GM23338 (cell line): ENCODE results near the gene RAD21L1. TPM values are rescaled to one million over a fixed set of nuclear protein-coding genes. Genes with fewer than 3 reads are reported as not detected.

Experiments used
- ATAC-seq: fragments of 200-7000 bp; cut with Tn5 transposase; 3 replicates; pipeline ENCODE4 v1.9.1; 2020
- DNase-seq: peaks from one replicate; pipeline ENCODE4 v3.0.0-alpha.2; 2015; ENCODE audit warnings: low spot score
- H2AFZ ChIP-seq: fragments of 200-600 bp; sonication (generic); 2 replicates; pipeline ENCODE4 v1.8.0; 2016; ENCODE audit warnings: antibody characterized with exemption, mild to moderate bottlenecking, moderate library complexity
- H3F3A ChIP-seq: fragments of 200-600 bp; sonication (generic); replicated peaks from 2 replicates; pipeline ENCODE4 v1.8.0; 2017; ENCODE audit warnings: antibody characterized with exemption, mixed run types, low read depth
- H3K27ac ChIP-seq: fragments of 200-600 bp; sonication (generic); 2 replicates; pipeline ENCODE4 v1.6.1; 2016; ENCODE audit warnings: low read depth
- H3K27me3 ChIP-seq: fragments of 200-600 bp; sonication (generic); 2 replicates; pipeline ENCODE4 v1.8.0; 2016; ENCODE audit warnings: mild to moderate bottlenecking, mixed run types, moderate library complexity; ENCODE audit not compliant: insufficient read depth
- H3K36me3 ChIP-seq: fragments of 200-600 bp; sonication (generic); 2 replicates; pipeline ENCODE4 v1.8.0; 2016; ENCODE audit warnings: mild to moderate bottlenecking; ENCODE audit not compliant: insufficient read depth
- H3K4me1 ChIP-seq: fragments of 200-600 bp; sonication (generic); 2 replicates; pipeline ENCODE4 v1.8.0; 2016; ENCODE audit warnings: mild to moderate bottlenecking, moderate library complexity; ENCODE audit not compliant: insufficient read depth
- H3K4me2 ChIP-seq: fragments of 200-600 bp; sonication (generic); 2 replicates; pipeline ENCODE4 v1.7.1; 2017; ENCODE audit warnings: mixed run types
- H3K4me3 ChIP-seq: fragments of 200-600 bp; sonication (generic); 2 replicates; pipeline ENCODE4 v1.6.1; 2016; ENCODE audit warnings: mixed run types
- H3K79me2 ChIP-seq: fragments of 200-600 bp; sonication (generic); replicated peaks from 2 replicates; pipeline ENCODE4 v1.8.0; 2017; ENCODE audit warnings: mild to moderate bottlenecking; ENCODE audit not compliant: insufficient read depth
- H3K9me2 ChIP-seq: fragments of 200-600 bp; sonication (generic); 2 replicates; pipeline ENCODE4 v1.8.0; 2017; ENCODE audit not compliant: insufficient read depth
- H4K20me1 ChIP-seq: fragments of 200-600 bp; sonication (generic); replicated peaks from 2 replicates; pipeline ENCODE4 v1.8.0; 2017; ENCODE audit warnings: mild to moderate bottlenecking; ENCODE audit not compliant: insufficient read depth
- H3K27ac Mint-ChIP-seq: 2 replicates; pipeline ENCODE4 v1.8.0; 2020; ENCODE audit warnings: inconsistent platforms, mild to moderate bottlenecking, moderate library complexity, mixed read lengths
- H3K27me3 Mint-ChIP-seq: 3 replicates; pipeline ENCODE4 v1.8.0; 2022; ENCODE audit warnings: low read depth, mild to moderate bottlenecking, moderate library complexity, mixed read lengths, inconsistent platforms; ENCODE audit not compliant: insufficient read depth, poor library complexity
- H3K36me3 Mint-ChIP-seq: 3 replicates; pipeline ENCODE4 v1.8.0; 2021; ENCODE audit warnings: low read depth, mild to moderate bottlenecking, inconsistent platforms, moderate library complexity, mixed read lengths
- H3K4me1 Mint-ChIP-seq: 3 replicates; pipeline ENCODE4 v1.8.0; 2020; ENCODE audit warnings: mild to moderate bottlenecking, inconsistent platforms, mixed read lengths
- H3K4me3 Mint-ChIP-seq: 3 replicates; pipeline ENCODE4 v1.8.0; 2021; ENCODE audit warnings: moderate library complexity, mild to moderate bottlenecking, inconsistent platforms, mixed read lengths
- H3K9me3 Mint-ChIP-seq: 3 replicates; pipeline ENCODE4 v1.8.0; 2020; ENCODE audit warnings: moderate library complexity, mild to moderate bottlenecking, inconsistent platforms, mixed read lengths
- CREB1 ChIP-seq: fragments of 250-450 bp; sonication (Bioruptor Pico); IDR thresholded peaks from 2 replicates; pipeline ENCODE4 v1.5.0; 2020; ENCODE audit warnings: low read depth, mild to moderate bottlenecking, moderate library complexity
- CTCF ChIP-seq, 2 experiments: fragments of 200-600 bp in 1 of 2; sonication (generic) in 1 of 2; conservative IDR thresholded peaks; 2 replicates each; pipeline versions ENCODE4 v1.5.1 to v1.6.1; 2016 to 2017; ENCODE audit warnings: antibody characterized with exemption in 2 of 2, low read depth in 2 of 2, mild to moderate bottlenecking in 2 of 2, moderate library complexity in 1 of 2
- ETS1 ChIP-seq: IDR thresholded peaks from 2 replicates; pipeline ENCODE4 v1.6.1; 2016; ENCODE audit warnings: antibody characterized with exemption
- EZH2 ChIP-seq: fragments of 200-600 bp; sonication (generic); IDR thresholded peaks from one replicate; pipeline ENCODE4 v1.8.0; 2017; ENCODE audit warnings: antibody characterized with exemption, mild to moderate bottlenecking, low read depth; ENCODE audit not compliant: unreplicated experiment
- JUNB ChIP-seq: IDR thresholded peaks from one replicate; pipeline ENCODE4 v1.6.1; 2016; ENCODE audit warnings: antibody characterized with exemption; ENCODE audit not compliant: unreplicated experiment
- NANOG ChIP-seq: IDR thresholded peaks from 2 replicates; pipeline ENCODE4 v1.6.1; 2016; ENCODE audit warnings: antibody characterized with exemption, borderline replicate concordance
- POLR2AphosphoS5 ChIP-seq: IDR thresholded peaks from 2 replicates; pipeline ENCODE4 v1.6.1; 2016; ENCODE audit warnings: antibody characterized with exemption, low read depth
- REST ChIP-seq: IDR thresholded peaks from one replicate; pipeline ENCODE4 v1.6.1; 2018; ENCODE audit warnings: antibody characterized with exemption; ENCODE audit not compliant: unreplicated experiment
- STAT1 ChIP-seq: IDR thresholded peaks from one replicate; pipeline ENCODE4 v1.6.1; 2016; ENCODE audit warnings: antibody characterized with exemption; ENCODE audit not compliant: unreplicated experiment
- ZNF114 ChIP-seq: fragments of 250-450 bp; sonication (Bioruptor Pico); IDR thresholded peaks from 2 replicates; pipeline ENCODE4 v1.5.0; 2020; ENCODE audit warnings: mild to moderate bottlenecking, moderate library complexity
- ZNF331 ChIP-seq: fragments of 250-450 bp; sonication (Bioruptor Pico); IDR thresholded peaks from 2 replicates; pipeline ENCODE4 v1.5.0; 2020; ENCODE audit warnings: low read depth, mild to moderate bottlenecking, moderate library complexity
- ZNF462 ChIP-seq: fragments of 250-450 bp; sonication (Bioruptor Pico); IDR thresholded peaks from 2 replicates; pipeline ENCODE4 v1.5.0; 2020; ENCODE audit warnings: mild to moderate bottlenecking, moderate library complexity
- polyA plus RNA-seq: library from polyadenylated mRNA; unstranded; fragments of >200 nt; fragmentation: Nextera tagmentation; extraction: Ambion mirVana; gene quantifications from 2 replicates; pipeline ENCODE4 v1.2.1, GENCODE V29; 2016
- total RNA-seq: library from RNA; depleted of rRNA; stranded (reverse); fragments of >200 nt; shearing (Covaris generic); gene quantifications from 2 replicates; pipeline ENCODE4 v1.2.3, GENCODE V29; 2014

The RAD21L1 gene
- total and polyA plus RNA-seq, 2 experiments from 2014 or later = 0.10 to 0.95 TPM

GRCh38 chr20:1207293-1207878 lies 18.5 kb upstream of the RAD21L1 start:
- Histone ChIP-seq H3F3A (no peaks in the 10 kb centered on the region), H3K36me3 (no peaks in the 10 kb centered on the region), H3K27me3 (no peaks in the 10 kb centered on the region), H3K9me2 (no peaks in the 10 kb centered on the region), H3K4me2 (no peak overlapping the region), H3K79me2 (no peaks in the 10 kb centered on the region), H3K4me1 (peaks cover 7% of the 10 kb centered on the region), H3K4me3 (no peak overlapping the region), H4K20me1 (no peaks in the 10 kb centered on the region; the same call in 1 of the 2 replicates), H3K27ac (no peak overlapping the region), H2AFZ (peak overlapping the region; percentile 59; the same call in 1 of the 2 replicates)
- DNase-seq (no peak), ATAC-seq (no peak)
- TF ChIP-seq POLR2AphosphoS5 (no peak), ZNF114 (CRISPR knock-in tag) (no peak), NANOG (no peak), EZH2 (no peak), CREB1 (CRISPR knock-in tag) (no peak), JUNB (no peak), CTCF (conservative IDR thresholded peaks at IDR 0.05; ENCODE audit: low read depth in 2 of 2) (no peak), STAT1 (no peak), ETS1 (no peak), ZNF462 (CRISPR knock-in tag) (no peak), REST (no peak), ZNF331 (no peak)
- Mint-ChIP-seq H3K27ac (no peak overlapping the region), H3K9me3 (no peaks in the 10 kb centered on the region), H3K4me1 (peaks cover 6% of the 10 kb centered on the region), H3K27me3 (peaks cover 1% of the 10 kb centered on the region), H3K36me3 (no peaks in the 10 kb centered on the region), H3K4me3 (no peak overlapping the region)
